GM23338 (cell line): Measurements from ENCODE around the gene MTHFSD.
A peak's percentile ranks its signal among the peaks of the same experiment; 100 is the strongest.

Experiments
- CTCF ChIP-seq, 2 experiments: fragments of 200-600 bp in 1 of 2; sonication (generic) in 1 of 2; conservative IDR thresholded peaks; 2 replicates each; pipeline versions ENCODE4 v1.5.1 to v1.6.1; 2016 to 2017; ENCODE audit warnings: antibody characterized with exemption in 2 of 2, low read depth in 2 of 2, mild to moderate bottlenecking in 2 of 2, moderate library complexity in 1 of 2
- ETS1 ChIP-seq: IDR thresholded peaks from 2 replicates; pipeline ENCODE4 v1.6.1; 2016; ENCODE audit warnings: antibody characterized with exemption
- EZH2phosphoT487 ChIP-seq: fragments of 200-600 bp; sonication (generic); IDR thresholded peaks from one replicate; pipeline ENCODE4 v1.8.1; 2018; ENCODE audit warnings: antibody characterized with exemption; ENCODE audit not compliant: unreplicated experiment
- POLR2AphosphoS5 ChIP-seq: IDR thresholded peaks from 2 replicates; pipeline ENCODE4 v1.6.1; 2016; ENCODE audit warnings: antibody characterized with exemption, low read depth
- REST ChIP-seq: IDR thresholded peaks from one replicate; pipeline ENCODE4 v1.6.1; 2018; ENCODE audit warnings: antibody characterized with exemption; ENCODE audit not compliant: unreplicated experiment
- STAT1 ChIP-seq: IDR thresholded peaks from one replicate; pipeline ENCODE4 v1.6.1; 2016; ENCODE audit warnings: antibody characterized with exemption; ENCODE audit not compliant: unreplicated experiment
- ZNF114 ChIP-seq: fragments of 250-450 bp; sonication (Bioruptor Pico); IDR thresholded peaks from 2 replicates; pipeline ENCODE4 v1.5.0; 2020; ENCODE audit warnings: mild to moderate bottlenecking, moderate library complexity
- ZNF331 ChIP-seq: fragments of 250-450 bp; sonication (Bioruptor Pico); IDR thresholded peaks from 2 replicates; pipeline ENCODE4 v1.5.0; 2020; ENCODE audit warnings: low read depth, mild to moderate bottlenecking, moderate library complexity

GRCh38 chr16:86566966-86567700 lies 12.1 kb upstream of the MTHFSD start:
- TF ChIP-seq ZNF114 (no peak), POLR2AphosphoS5 (no peak), ZNF331 (CRISPR knock-in tag) (no peak), CTCF (conservative IDR thresholded peaks at IDR 0.05; ENCODE audit: low read depth in 2 of 2) (no peak), REST (no peak), STAT1 (no peak), ETS1 (no peak), EZH2phosphoT487 (peak; percentile 90)
